ENCODE measurements around the gene PLA2G4B.

The PLA2G4B gene

GRCh38 chr15:41798607-41799487 lies 39.8 kb upstream of the PLA2G4B start:
- Histone ChIP-seq H3K36me3 (no peaks in the 10 kb centered on the region), H3K9me3 (ENCODE audit: severe bottlenecking) (no peaks in the 10 kb centered on the region), H3K27ac (no peak overlapping the region), H3K4me3 (ENCODE audit: low read depth, low read length) (no peak overlapping the region), H3K27me3 (ENCODE audit: insufficient read depth, low read depth, severe bottlenecking) (no peaks in the 10 kb centered on the region)
- TF ChIP-seq CTCF (IDR thresholded peaks at IDR 0.05; ENCODE audit: low read depth, low read length), result no peak
- DNase-seq, result no peak

DNA sequence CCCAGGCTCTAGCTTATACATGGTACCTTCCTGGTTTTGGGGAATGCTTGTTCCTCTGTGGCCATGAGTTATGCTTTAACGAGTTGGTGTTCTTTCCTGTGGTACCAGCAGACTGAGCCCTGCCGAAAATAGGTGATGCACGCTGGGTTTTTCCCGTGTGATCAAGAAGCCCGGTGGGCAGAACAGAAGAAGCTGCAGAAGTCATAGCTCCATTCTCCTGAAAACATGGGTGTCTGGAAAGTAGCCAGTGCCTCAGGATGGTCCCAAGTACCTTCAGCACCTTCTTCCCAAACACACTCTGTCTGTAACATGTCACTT lies 39.2 kb upstream of the PLA2G4B start:
- H3K36me3 ChIP-seq, result no peaks in the 10 kb centered on the region
- TF ChIP-seq CTCF (IDR thresholded peaks at IDR 0.05; ENCODE audit: low read depth, low read length), result no peak
- no peak for DNase-seq
- no peak overlapping the region for H3K27ac ChIP-seq
- H3K27me3 ChIP-seq (ENCODE audit: insufficient read depth, low read depth, severe bottlenecking), result no peaks in the 10 kb centered on the region
- H3K9me3 ChIP-seq (ENCODE audit: severe bottlenecking), result no peaks in the 10 kb centered on the region
- H3K4me3 ChIP-seq (ENCODE audit: low read depth, low read length), result no peak overlapping the region

DNA sequence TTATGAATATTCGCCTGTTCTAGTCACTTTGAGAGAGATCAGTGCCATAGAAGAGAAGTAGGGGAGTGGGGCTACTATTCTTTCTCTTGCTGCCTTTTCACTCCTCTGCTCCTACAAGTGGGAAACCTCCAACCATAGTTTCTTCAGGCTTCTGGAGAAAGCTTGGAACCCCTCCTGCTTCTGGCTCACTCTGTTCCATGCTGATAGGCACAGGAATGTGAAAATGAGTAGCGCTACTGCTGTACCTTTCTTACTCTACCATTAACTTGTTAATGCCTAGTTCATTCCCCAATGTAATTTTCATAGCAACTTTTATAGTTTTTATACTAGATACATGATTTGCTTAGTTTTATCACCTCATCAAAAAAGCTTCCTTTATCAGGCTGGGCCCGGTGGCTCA lies 37.5 kb upstream of the PLA2G4B start:
- no peaks in the 10 kb centered on the region for H3K9me3 ChIP-seq (ENCODE audit: severe bottlenecking)
- H3K27ac ChIP-seq, result no peak overlapping the region
- H3K36me3 ChIP-seq, result no peaks in the 10 kb centered on the region
- no peaks in the 10 kb centered on the region for H3K27me3 ChIP-seq (ENCODE audit: insufficient read depth, low read depth, severe bottlenecking)
- TF ChIP-seq CTCF (IDR thresholded peaks at IDR 0.05; ENCODE audit: low read depth, low read length), result no peak
- DNase-seq, result no peak
- H3K4me3 ChIP-seq (ENCODE audit: low read depth, low read length), result no peak overlapping the region

- no peak for DNase-seq
- Histone ChIP-seq H3K27me3 (ENCODE audit: insufficient read depth, low read depth, severe bottlenecking) (no peaks in the 10 kb centered on the region), H3K36me3 (no peaks in the 10 kb centered on the region), H3K9me3 (ENCODE audit: severe bottlenecking) (no peaks in the 10 kb centered on the region), H3K4me3 (ENCODE audit: low read depth, low read length) (no peak overlapping the region), H3K27ac (no peak overlapping the region)
- TF ChIP-seq CTCF (IDR thresholded peaks at IDR 0.05; ENCODE audit: low read depth, low read length), result no peak
Measured at GRCh38 chr15:41801850-41802455, 36.7 kb upstream of the PLA2G4B start.

DNA sequence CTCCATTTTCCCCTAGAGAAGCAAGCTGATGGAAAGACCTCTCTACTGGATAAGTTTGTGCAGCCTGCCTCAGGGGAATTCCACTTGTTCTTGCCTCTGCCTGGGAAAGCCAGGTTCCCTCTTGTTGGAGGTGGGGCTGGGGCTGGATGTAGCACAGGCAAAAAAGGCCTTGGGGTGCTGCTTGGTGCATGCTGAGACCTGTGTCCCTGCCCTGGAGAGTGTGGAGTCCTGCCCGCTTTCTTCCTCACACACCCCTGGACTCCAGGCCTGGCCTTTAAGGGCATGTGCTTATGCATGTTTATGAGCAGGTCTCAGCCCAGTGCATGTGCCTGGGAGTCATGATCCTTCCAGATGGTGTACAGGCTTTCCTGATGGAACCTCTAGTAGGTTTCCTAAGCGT lies 34.3 kb upstream of the PLA2G4B start:
- Histone ChIP-seq H3K27ac (no peak overlapping the region), H3K36me3 (no peaks in the 10 kb centered on the region), H3K4me3 (ENCODE audit: low read depth, low read length) (no peak overlapping the region), H3K9me3 (ENCODE audit: severe bottlenecking) (no peaks in the 10 kb centered on the region), H3K27me3 (ENCODE audit: insufficient read depth, low read depth, severe bottlenecking) (no peaks in the 10 kb centered on the region)
- no peak for TF ChIP-seq CTCF (IDR thresholded peaks at IDR 0.05; ENCODE audit: low read depth, low read length)
- peak; percentile 36 for DNase-seq
